HL-60 (cell line): ENCODE results near the gene KIAA0319L.

Experiments
- CTCF ChIP-seq: IDR thresholded peaks from one replicate; pipeline ENCODE4 v1.5.1; 2011; ENCODE audit warnings: low read length, control low read depth, inconsistent platforms; ENCODE audit not compliant: insufficient read depth
- POLR2AphosphoS5 ChIP-seq: IDR thresholded peaks from 2 replicates; pipeline ENCODE4 v1.6.1; 2012; ENCODE audit warnings: low read depth
- SPI1 ChIP-seq: IDR thresholded peaks from 2 replicates; pipeline ENCODE4 v1.6.1; 2012; ENCODE audit warnings: low read depth, mild to moderate bottlenecking, borderline replicate concordance

- TF ChIP-seq CTCF (no peak), POLR2AphosphoS5 (no peak), SPI1 (no peak)
Measured at GRCh38 chr1:35505911-35506798, 51.0 kb downstream of the KIAA0319L start.
